Endothelial cell of umbilical vein (primary cell): Measurements from ENCODE around the gene OXCT2. TPM values are rescaled to one million over a fixed set of nuclear protein-coding genes. Genes with fewer than 3 reads are reported as not detected.

ENCODE experiments used
- BruUV-seq: library from RNA; stranded (reverse); fragments of 400-500 nt; replicated peaks from 2 replicates; lab custom pipeline; 2021; lab: Mats Ljungman, UMichigan
- CTCF ChIA-PET: fragments of 300-600, 350-600 bp; sonication (Branson Sonifier 250); formaldehyde crosslinking; loops from one replicate; lab custom pipeline; 2021; ENCODE audit warnings: antibody characterized with exemption, inconsistent platforms; lab: Charles Lee
- POLR2A ChIA-PET: fragments of 300-600, 350-600 bp; sonication (Branson Sonifier 250); formaldehyde crosslinking; loops from one replicate; lab custom pipeline; 2021; ENCODE audit warnings: antibody characterized with exemption, inconsistent platforms; lab: Charles Lee
- DNase-seq: peaks from one replicate; pipeline ENCODE4 v3.0.0-alpha.2; 2011; ENCODE audit warnings: low read depth, low spot score
- FAIRE-seq: peaks from 2 replicates; lab custom pipeline; 2011; peaks lifted over from hg19 to GRCh38; lab: Jason Lieb, UNC
- H2AFZ ChIP-seq: 2 replicates; pipeline ENCODE4 v1.6.0; 2012; ENCODE audit warnings: low read depth, low read length, control low read depth, inconsistent platforms
- H3K27ac ChIP-seq: 2 replicates; pipeline ENCODE4 v1.5.1; 2011; ENCODE audit warnings: low read depth, mild to moderate bottlenecking, control low read depth, low read length, moderate library complexity; ENCODE audit not compliant: insufficient read depth
- H3K27me3 ChIP-seq, 2 experiments: 2 replicates each; pipeline versions ENCODE4 v1.6.0 to v1.6.1; 2011; ENCODE audit warnings: low read length in 2 of 2, mixed read lengths in 1 of 2; ENCODE audit not compliant: control insufficient read depth in 2 of 2, insufficient read depth in 2 of 2
- H3K36me3 ChIP-seq, 2 experiments: 2 replicates in 1 of 2; 3 replicates in 1 of 2; pipeline ENCODE4 v1.5.1; 2011; ENCODE audit warnings: low read length in 2 of 2, mild to moderate bottlenecking in 1 of 2, moderate library complexity in 1 of 2; ENCODE audit not compliant: control insufficient read depth in 2 of 2, insufficient read depth in 2 of 2; ENCODE audit errors: extremely low read depth in 1 of 2
- H3K4me1 ChIP-seq: 3 replicates; pipeline ENCODE4 v1.5.1; 2011; ENCODE audit warnings: mild to moderate bottlenecking, low read length; ENCODE audit not compliant: control insufficient read depth, insufficient read depth; ENCODE audit errors: extremely low read depth
- H3K4me2 ChIP-seq: 2 replicates; pipeline ENCODE4 v1.6.1; 2011; ENCODE audit warnings: low read length, control low read depth, mixed read lengths; ENCODE audit not compliant: insufficient read depth
- H3K4me3 ChIP-seq, 3 experiments: fragments of 200-600 bp in 1 of 3; sonication (generic), shearing (Covaris generic) in 1 of 3; replicated peaks in 1 of 3; 2 replicates each; pipeline ENCODE4 v1.5.1; 2011 to 2016; ENCODE audit warnings: control low read depth in 3 of 3, low read length in 3 of 3, mild to moderate bottlenecking in 2 of 3, inconsistent platforms in 1 of 3, low read depth in 1 of 3, moderate library complexity in 1 of 3; ENCODE audit not compliant: insufficient read depth in 1 of 3
- H3K79me2 ChIP-seq: 2 replicates; pipeline ENCODE4 v1.6.0; 2012; ENCODE audit warnings: low read length, inconsistent platforms; ENCODE audit not compliant: control insufficient read depth, insufficient read depth
- H3K9ac ChIP-seq: replicated peaks from 2 replicates; pipeline ENCODE3; 2011; ENCODE audit warnings: low read length, control low read depth; ENCODE audit not compliant: insufficient read depth; ENCODE audit errors: extremely low read depth
- H3K9me1 ChIP-seq: replicated peaks from 3 replicates; pipeline ENCODE4 v1.6.0; 2011; ENCODE audit warnings: mild to moderate bottlenecking, low read length; ENCODE audit not compliant: control insufficient read depth, insufficient read depth; ENCODE audit errors: extremely low read depth
- H3K9me3 ChIP-seq: replicated peaks from 2 replicates; pipeline ENCODE4 v1.5.1; 2012; ENCODE audit warnings: low read length, inconsistent platforms; ENCODE audit not compliant: control insufficient read depth, insufficient read depth
- H4K20me1 ChIP-seq: replicated peaks from 2 replicates; pipeline ENCODE3; 2011; ENCODE audit warnings: mild to moderate bottlenecking, low read length; ENCODE audit not compliant: control insufficient read depth, insufficient read depth; ENCODE audit errors: extremely low read depth
- CTCF ChIP-seq, 2 donors: IDR thresholded peaks; 1 replicate in 1 of 2; 2 replicates in 1 of 2; pipeline ENCODE4 v1.5.1; 2011; ENCODE audit warnings: low read length in 2 of 2, mild to moderate bottlenecking in 2 of 2, moderate library complexity in 2 of 2, control low read depth in 1 of 2, inconsistent platforms in 1 of 2, low read depth in 1 of 2; ENCODE audit not compliant: insufficient read depth in 1 of 2; ENCODE audit errors: extremely low read depth in 1 of 2
- EZH2 ChIP-seq: IDR thresholded peaks from 2 replicates; pipeline ENCODE4 v1.6.1; 2012; ENCODE audit warnings: borderline replicate concordance, low read depth, mild to moderate bottlenecking, moderate library complexity, low read length, inconsistent platforms; ENCODE audit not compliant: severe bottlenecking
- FOS ChIP-seq: IDR thresholded peaks from 2 replicates; pipeline ENCODE4 v1.6.1; 2011; ENCODE audit warnings: mild to moderate bottlenecking, low read length, moderate library complexity, borderline replicate concordance; ENCODE audit not compliant: insufficient read depth
- GATA2 ChIP-seq: IDR thresholded peaks from 2 replicates; pipeline ENCODE4 v1.7.0; 2011; ENCODE audit warnings: low read depth, mild to moderate bottlenecking, moderate library complexity, mixed read lengths, low read length; ENCODE audit not compliant: insufficient read length, insufficient read depth
- JUN ChIP-seq: IDR thresholded peaks from 2 replicates; pipeline ENCODE4 v1.6.1; 2011; ENCODE audit warnings: borderline replicate concordance, low read depth; ENCODE audit not compliant: insufficient read length, insufficient read depth
- MAX ChIP-seq: IDR thresholded peaks from 2 replicates; pipeline ENCODE4 v1.6.1; 2011; ENCODE audit not compliant: insufficient read depth, insufficient read length
- MYC ChIP-seq: IDR thresholded peaks from one replicate; pipeline ENCODE4 v1.6.1; 2011; ENCODE audit warnings: mild to moderate bottlenecking, low read depth, low read length
- POLR2A ChIP-seq: IDR thresholded peaks from 2 replicates; pipeline ENCODE4 v1.6.1; 2012; ENCODE audit warnings: low read depth, mild to moderate bottlenecking, control low read depth, low read length
- POLR2AphosphoS5 ChIP-seq: IDR thresholded peaks from 2 replicates; pipeline ENCODE4 v1.6.1; 2012; ENCODE audit warnings: low read depth, mild to moderate bottlenecking, control low read depth, low read length, moderate library complexity; ENCODE audit not compliant: insufficient read depth
- dilution Hi-C: fragments of 300-500 bp; cut with MboI; formaldehyde crosslinking; loops from one replicate; pipeline ENCODE4 v1.15.0; 2019; ENCODE audit warnings: low sequenced_read_pairs; ENCODE audit not compliant: extremely low pct_ligation_motif_present
- intact Hi-C: fragments of 100-400 bp; cut with micrococcal nuclease; formaldehyde crosslinking; loops from one replicate; pipeline ENCODE4 v1.10.0; 2022
- polyA plus RNA-seq, 4 experiments: library from polyadenylated mRNA; depleted of rRNA in 3 of 4; stranded (reverse) in 3 of 4; unstranded in 1 of 4; fragments of >200 nt; gene quantifications; 2 replicates each; pipeline versions ENCODE4 v1.2.1 to v1.2.3, GENCODE V29; 2011 to 2012; ENCODE audit warnings: missing spikeins in 1 of 4
- total RNA-seq: library from RNA; stranded (reverse); gene quantifications from 2 replicates; pipeline ENCODE4 v1.2.3, GENCODE V29; 2021

Gene OXCT2
- total and polyA plus RNA-seq, 2 donors (not counting 3 experiments of a cell fraction or from before 2014, with no cell fraction given), result 0.60 to 0.84 TPM

GRCh38 chr1:39759436-39759726 is 11.8 kb downstream of the OXCT2 start:
- Histone ChIP-seq H3K27me3 (no peaks in the 10 kb centered on the region), H2AFZ (no peak overlapping the region), H3K36me3 (peaks cover 0 to 10% of the 10 kb centered on the region in 2 experiments), H4K20me1 (no peaks in the 10 kb centered on the region), H3K4me3 (no peak overlapping the region), H3K9me1 (no peaks in the 10 kb centered on the region), H3K4me1 (no peaks in the 10 kb centered on the region), H3K27ac (no peak overlapping the region), H3K4me2 (no peak overlapping the region), H3K9me3 (no peaks in the 10 kb centered on the region), H3K79me2 (no peaks in the 10 kb centered on the region), H3K9ac (no peak overlapping the region)
- DNase-seq (no peak), FAIRE-seq (peak; percentile 8)
- dilution Hi-C loops, result no loop called here
- TF ChIP-seq POLR2A (no peak), EZH2 (no peak), JUN (no peak), MAX (no peak), FOS (no peak), CTCF (IDR thresholded peaks at IDR 0.05; ENCODE audit: extremely low read depth in 1 of 2, insufficient read depth in 1 of 2, low read depth in 1 of 2, low read length in 2 of 2) (no peak), POLR2AphosphoS5 (no peak), GATA2 (no peak), MYC (no peak)
- POLR2A ChIA-PET, result no interaction called here
- intact Hi-C loops, result no loop called here
- no TSS peak for BruUV-seq
- CTCF ChIA-PET, result no interaction called here
